NCI-H1436 (cell line): Measurements from ENCODE around the gene TRAK2.
"Not testable (repeated sequence)": the region's sequence is repeated elsewhere in the genome, so short reads cannot be mapped to it uniquely, and the experiment has no call there.

Experiments
- DNase-seq: peaks from one replicate; lab custom pipeline; 2025; lab: John Stamatoyannopoulos, UW

TRAK2 gene

GRCh38 chr2:201451292-201452057 lies at the start of gene TRAK2, which contains the start of gene STRADB:
TRAK2 (minus strand) TSS chr2:201451458; CDS start chr2:201420507, 30,951 bp downstream.
STRADB (plus strand) TSS chr2:201451740; CDS start chr2:201454841, 3,101 bp downstream.
- peak; percentile 89 for DNase-seq

GRCh38 chr2:201500534-201500933 lies 49.3 kb upstream of the TRAK2 start:
- DNase-seq: no peak

- no peak for DNase-seq
These were observed 45.5 kb upstream of the TRAK2 start for GRCh38 chr2:201496785-201497184.

GRCh38 chr2:201490291-201490690 lies 39.0 kb upstream of the TRAK2 start:
- no peak for DNase-seq

GRCh38 chr2:201484805-201485204 lies 33.5 kb upstream of the TRAK2 start:
- no peak for DNase-seq

GRCh38 chr2:201483758-201484157 lies 32.5 kb upstream of the TRAK2 start:
- not testable (repeated sequence) for DNase-seq

GRCh38 chr2:201483342-201483741 lies 32.1 kb upstream of the TRAK2 start:
- no peak for DNase-seq

GRCh38 chr2:201482543-201482942 lies 31.3 kb upstream of the TRAK2 start:
- DNase-seq: no peak

- no peak for DNase-seq
These were observed 21.2 kb upstream of the TRAK2 start for GRCh38 chr2:201472411-201472810.

GRCh38 chr2:201471732-201472393 lies 20.6 kb upstream of the TRAK2 start:
- DNase-seq: no peak

- no peak for DNase-seq
These were observed 19.8 kb upstream of the TRAK2 start for GRCh38 chr2:201470821-201471731.

GRCh38 chr2:201467666-201468065 lies 16.4 kb upstream of the TRAK2 start:
- DNase-seq: no peak

GRCh38 chr2:201466050-201466675 lies 14.9 kb upstream of the TRAK2 start:
- DNase-seq: no peak

GRCh38 chr2:201465524-201465971 lies 14.3 kb upstream of the TRAK2 start:
- no peak for DNase-seq

- no peak for DNase-seq
These were observed 13.3 kb upstream of the TRAK2 start for GRCh38 chr2:201464547-201464946.

- no peak for DNase-seq
These were observed 9.3 kb upstream of the TRAK2 start for GRCh38 chr2:201460532-201460931.

- no peak for DNase-seq
These were observed 7.1 kb upstream of the TRAK2 start for GRCh38 chr2:201458381-201458780.

- no peak for DNase-seq
These were observed 1.8 kb upstream of the TRAK2 start for GRCh38 chr2:201452922-201453643.

GRCh38 chr2:201452058-201452921 lies 1.0 kb upstream of the TRAK2 start:
- no peak for DNase-seq

- no peak for DNase-seq
These were observed 335 bp downstream of the TRAK2 start for GRCh38 chr2:201450954-201451291.
